Caco-2 (cell line): Measurements from ENCODE around the gene DLX1. TPM values are rescaled to one million over a fixed set of nuclear protein-coding genes. Genes with fewer than 3 reads are reported as not detected.

ENCODE experiments used
- BruUV-seq: library from RNA; stranded (reverse); fragments of 400-500 nt; replicated peaks from 2 replicates; lab custom pipeline; 2021; lab: Mats Ljungman, UMichigan
- CTCF ChIA-PET: fragments of 300-600 bp; sonication (Branson Sonifier 250); formaldehyde crosslinking; loops from one replicate; lab custom pipeline; 2022; ENCODE audit warnings: antibody characterized with exemption; lab: Charles Lee
- POLR2A ChIA-PET: fragments of 300-600 bp; sonication (Branson Sonifier 250); formaldehyde crosslinking; loops from one replicate; lab custom pipeline; 2022; ENCODE audit warnings: antibody characterized with exemption; lab: Charles Lee
- DNase-seq, 2 experiments: peaks; one replicate each; pipeline versions ENCODE4 v3.0.0 to v3.0.0-alpha.2; 2020 to 2022
- H3K27me3 ChIP-seq: replicated peaks from 2 replicates; pipeline ENCODE4 v1.6.0; 2011; ENCODE audit warnings: low read length; ENCODE audit not compliant: control insufficient read depth, insufficient read depth
- H3K36me3 ChIP-seq: 2 replicates; pipeline ENCODE4 v1.5.1; 2011; ENCODE audit warnings: low read length; ENCODE audit not compliant: control insufficient read depth, insufficient read depth
- H3K4me1 ChIP-seq: fragments of 250-450 bp; sonication (Bioruptor Pico); 2 replicates; pipeline ENCODE4 v1.5.1; 2020; ENCODE audit warnings: mild to moderate bottlenecking
- H3K4me3 ChIP-seq: 2 replicates; pipeline ENCODE4 v1.5.1; 2011; ENCODE audit warnings: low read depth, mild to moderate bottlenecking, control low read depth, low read length
- H3K9me3 ChIP-seq: fragments of 250-450 bp; sonication (Bioruptor Pico); 2 replicates; pipeline ENCODE4 v1.5.1; 2020; ENCODE audit warnings: mild to moderate bottlenecking, moderate library complexity
- H3K27ac Mint-ChIP-seq: one replicate; pipeline ENCODE4 v1.8.0; 2022; ENCODE audit warnings: mixed read lengths; ENCODE audit not compliant: unreplicated experiment
- H3K27me3 Mint-ChIP-seq: one replicate; pipeline ENCODE4 v1.8.0; 2022; ENCODE audit warnings: mixed read lengths; ENCODE audit not compliant: insufficient read depth, unreplicated experiment
- H3K36me3 Mint-ChIP-seq: one replicate; pipeline ENCODE4 v1.8.0; 2022; ENCODE audit warnings: mild to moderate bottlenecking, mixed read lengths; ENCODE audit not compliant: insufficient read depth, unreplicated experiment
- H3K4me1 Mint-ChIP-seq: one replicate; pipeline ENCODE4 v1.8.0; 2022; ENCODE audit warnings: low read depth, mixed read lengths; ENCODE audit not compliant: unreplicated experiment
- H3K4me3 Mint-ChIP-seq: one replicate; pipeline ENCODE4 v1.8.0; 2022; ENCODE audit warnings: mild to moderate bottlenecking, moderate library complexity, mixed read lengths; ENCODE audit not compliant: unreplicated experiment
- H3K9me3 Mint-ChIP-seq: one replicate; pipeline ENCODE4 v1.8.0; 2022; ENCODE audit warnings: mixed read lengths; ENCODE audit not compliant: unreplicated experiment
- intact Hi-C: fragments of 100-400 bp; cut with micrococcal nuclease; formaldehyde crosslinking; loops from one replicate; pipeline ENCODE4 v1.10.0; 2022; ENCODE audit not compliant: unreplicated experiment
- total RNA-seq: library from RNA; stranded (reverse); gene quantifications from 2 replicates; pipeline ENCODE4 v1.2.3, GENCODE V29; 2022
- TF ChIP-seq, protein P1 (sequence below), 2 experiments: fragments of 200-600 bp in 1 of 2; IDR thresholded peaks; 1 replicate in 1 of 2; 2 replicates in 1 of 2; pipeline versions ENCODE4 v1.5.1 to v1.8.0; 2011 to 2022; ENCODE audit warnings: antibody characterized with exemption in 1 of 2, control low read depth in 1 of 2, inconsistent platforms in 1 of 2, low read depth in 1 of 2, low read length in 1 of 2, mild to moderate bottlenecking in 1 of 2, moderate library complexity in 1 of 2; ENCODE audit not compliant: insufficient read depth in 1 of 2, severe bottlenecking in 1 of 2, unreplicated experiment in 1 of 2

The DLX1 gene
- total RNA-seq, 1 experiment from 2014 or later = 1.2 TPM

DNA sequence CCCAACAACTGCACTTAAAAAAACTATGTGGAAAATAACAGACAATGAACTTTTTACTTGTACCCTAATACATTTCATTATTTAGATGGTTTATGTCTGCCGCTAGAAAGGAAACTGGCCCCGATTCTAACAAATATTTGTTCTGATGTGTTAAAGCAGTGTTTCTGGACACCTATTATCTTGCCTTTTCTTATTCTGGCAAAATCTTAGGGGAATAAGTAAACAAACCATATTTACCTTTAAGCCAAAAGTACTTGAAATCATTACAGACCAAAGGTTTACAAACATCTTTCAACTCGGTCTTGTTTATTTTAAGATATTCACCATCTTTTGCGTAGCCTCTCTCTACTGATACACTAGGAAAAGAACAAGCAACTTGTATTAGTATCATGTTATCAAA is 11.8 kb upstream of the DLX1 start:
- H3K4me3 ChIP-seq = no peak overlapping the region
- no peaks in the 10 kb centered on the region for H3K9me3 ChIP-seq
- H3K27me3 ChIP-seq = no peaks in the 10 kb centered on the region
- Mint-ChIP-seq H3K4me3 (no peak overlapping the region), H3K36me3 (no peaks in the 10 kb centered on the region), H3K27ac (no peak overlapping the region), H3K9me3 (no peaks in the 10 kb centered on the region), H3K27me3 (no peaks in the 10 kb centered on the region), H3K4me1 (peaks cover 10% of the 10 kb centered on the region)
- intact Hi-C loops = no loop called here
- H3K4me1 ChIP-seq = no peaks in the 10 kb centered on the region; the same call in 1 of the 2 replicates
- no TSS peak for BruUV-seq
- no peak for DNase-seq
- TF ChIP-seq, protein P1, sequence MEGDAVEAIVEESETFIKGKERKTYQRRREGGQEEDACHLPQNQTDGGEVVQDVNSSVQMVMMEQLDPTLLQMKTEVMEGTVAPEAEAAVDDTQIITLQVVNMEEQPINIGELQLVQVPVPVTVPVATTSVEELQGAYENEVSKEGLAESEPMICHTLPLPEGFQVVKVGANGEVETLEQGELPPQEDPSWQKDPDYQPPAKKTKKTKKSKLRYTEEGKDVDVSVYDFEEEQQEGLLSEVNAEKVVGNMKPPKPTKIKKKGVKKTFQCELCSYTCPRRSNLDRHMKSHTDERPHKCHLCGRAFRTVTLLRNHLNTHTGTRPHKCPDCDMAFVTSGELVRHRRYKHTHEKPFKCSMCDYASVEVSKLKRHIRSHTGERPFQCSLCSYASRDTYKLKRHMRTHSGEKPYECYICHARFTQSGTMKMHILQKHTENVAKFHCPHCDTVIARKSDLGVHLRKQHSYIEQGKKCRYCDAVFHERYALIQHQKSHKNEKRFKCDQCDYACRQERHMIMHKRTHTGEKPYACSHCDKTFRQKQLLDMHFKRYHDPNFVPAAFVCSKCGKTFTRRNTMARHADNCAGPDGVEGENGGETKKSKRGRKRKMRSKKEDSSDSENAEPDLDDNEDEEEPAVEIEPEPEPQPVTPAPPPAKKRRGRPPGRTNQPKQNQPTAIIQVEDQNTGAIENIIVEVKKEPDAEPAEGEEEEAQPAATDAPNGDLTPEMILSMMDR (IDR thresholded peaks at IDR 0.05; ENCODE audit: insufficient read depth in 1 of 2, low read depth in 1 of 2, low read length in 1 of 2, severe bottlenecking in 1 of 2, unreplicated experiment in 1 of 2) = no peak
- ChIA-PET POLR2A (no interaction called here), CTCF (interaction anchor here (1.2 kb wide), 1 partner anchor 12 kb away, joined by 4 read pairs; the partner anchor contains the start of gene DLX1)
- no peaks in the 10 kb centered on the region for H3K36me3 ChIP-seq

DNA sequence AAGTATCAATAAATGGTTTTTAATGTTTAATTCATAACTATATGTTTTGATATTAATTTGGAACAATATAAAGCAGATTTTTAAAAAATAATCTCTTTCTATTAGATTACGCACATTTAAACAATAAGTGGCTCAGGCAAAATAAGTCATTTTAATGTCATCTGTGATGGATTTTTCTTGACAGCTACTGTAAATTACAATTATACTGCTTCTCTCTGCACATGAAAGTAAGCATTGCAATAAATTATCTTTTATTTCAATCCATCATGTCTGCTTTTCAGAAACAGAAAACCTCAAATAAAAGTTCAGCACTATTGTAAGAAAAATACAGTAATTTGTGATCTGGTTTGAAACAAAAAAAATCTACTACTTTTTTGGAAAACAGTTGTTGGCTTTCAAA is 11.1 kb upstream of the DLX1 start:
- H3K4me1 Mint-ChIP-seq = peaks cover 10% of the 10 kb centered on the region
- no peaks in the 10 kb centered on the region for H3K9me3 Mint-ChIP-seq
- no peaks in the 10 kb centered on the region for H3K36me3 ChIP-seq
- POLR2A ChIA-PET = no interaction called here
- H3K27me3 Mint-ChIP-seq = no peaks in the 10 kb centered on the region
- TF ChIP-seq, protein P1 (IDR thresholded peaks at IDR 0.05; ENCODE audit: insufficient read depth in 1 of 2, low read depth in 1 of 2, low read length in 1 of 2, severe bottlenecking in 1 of 2, unreplicated experiment in 1 of 2) = no peak
- no peak overlapping the region for H3K4me3 Mint-ChIP-seq
- no peak overlapping the region for H3K27ac Mint-ChIP-seq
- H3K4me3 ChIP-seq = no peak overlapping the region
- DNase-seq = no peak
- no peaks in the 10 kb centered on the region for H3K27me3 ChIP-seq
- no peaks in the 10 kb centered on the region for H3K36me3 Mint-ChIP-seq
- CTCF ChIA-PET = no interaction called here
- BruUV-seq = no TSS peak
- no peaks in the 10 kb centered on the region for H3K9me3 ChIP-seq
- intact Hi-C loops = no loop called here
- H3K4me1 ChIP-seq = no peaks in the 10 kb centered on the region; the same call in 1 of the 2 replicates

DNA sequence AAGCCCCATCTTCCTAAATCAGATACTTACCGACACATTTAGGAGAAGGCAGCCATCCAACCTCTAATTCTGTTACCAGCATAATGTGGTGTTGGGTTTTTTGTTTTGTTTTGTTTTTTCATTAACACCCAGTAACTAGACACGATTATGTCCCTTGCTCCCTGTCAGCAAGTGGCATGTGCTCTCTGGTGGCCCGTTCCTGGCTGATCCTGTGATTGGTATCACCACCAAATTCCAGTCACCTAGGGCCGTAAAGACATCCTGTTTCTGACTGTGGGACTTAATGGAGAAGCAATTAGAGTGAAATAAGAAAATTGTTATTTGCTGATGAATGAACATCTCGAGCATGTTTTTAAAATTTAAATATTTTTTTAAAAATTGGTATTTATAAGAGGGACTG is 5.9 kb upstream of the DLX1 start:
- Mint-ChIP-seq H3K4me3 (no peak overlapping the region), H3K27me3 (peaks cover 9% of the 10 kb centered on the region), H3K4me1 (no peaks in the 10 kb centered on the region), H3K27ac (no peak overlapping the region), H3K36me3 (no peaks in the 10 kb centered on the region), H3K9me3 (no peaks in the 10 kb centered on the region)
- ChIA-PET CTCF (no interaction called here), POLR2A (no interaction called here)
- Histone ChIP-seq H3K27me3 (no peaks in the 10 kb centered on the region), H3K36me3 (no peaks in the 10 kb centered on the region; the same call in 1 of the 2 replicates), H3K4me1 (no peaks in the 10 kb centered on the region), H3K4me3 (no peak overlapping the region), H3K9me3 (no peaks in the 10 kb centered on the region)
- BruUV-seq = no TSS peak
- intact Hi-C loops = no loop called here
- TF ChIP-seq, protein P1 (IDR thresholded peaks at IDR 0.05; ENCODE audit: insufficient read depth in 1 of 2, low read depth in 1 of 2, low read length in 1 of 2, severe bottlenecking in 1 of 2, unreplicated experiment in 1 of 2) = no peak
- no peak for DNase-seq
